ENCODE results near the gene EXOC4. TPM values are rescaled to one million over a fixed set of nuclear protein-coding genes. Genes with fewer than 3 reads are reported as not detected.
"Not testable (repeated sequence)": the region's sequence is repeated elsewhere in the genome, so short reads cannot be mapped to it uniquely, and the experiment has no call there.

EXOC4 gene
- total RNA-seq, 1 experiment from 2014 or later = 66.2 TPM

- DNase-seq = no peak
- BruUV-seq (replicated peaks) = no TSS peak
- POLR2A ChIA-PET = no interaction called here
These were observed 386.0 kb downstream of the EXOC4 start for GRCh38 chr7:133638857-133639256.

DNA sequence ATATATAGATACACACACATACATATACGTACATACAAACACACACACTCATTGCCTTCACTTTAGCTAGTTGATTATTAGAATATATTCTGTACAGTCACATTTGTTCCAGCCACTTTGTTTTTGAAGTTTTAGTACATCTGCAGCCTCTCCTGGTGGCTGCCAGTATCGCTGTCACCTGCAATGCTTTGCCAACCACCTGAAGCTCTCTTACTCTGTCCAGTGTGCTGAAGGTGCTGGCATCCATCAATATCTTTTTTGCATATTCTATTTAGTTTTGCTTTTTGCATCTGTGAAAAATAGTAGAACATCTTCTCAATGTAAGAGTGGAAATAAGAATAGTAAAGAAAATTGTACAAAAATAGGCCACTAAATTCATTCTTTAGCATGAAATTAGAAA, 388.6 kb downstream of the EXOC4 start:
- Histone ChIP-seq H3K27me3 (replicated peaks; ENCODE audit: control insufficient read depth, insufficient read depth, low read length) (no peaks in the 10 kb centered on the region), H3K36me3 (ENCODE audit: control insufficient read depth, insufficient read depth, low read length) (no peaks in the 10 kb centered on the region), H3K4me1 (peaks cover 7% of the 10 kb centered on the region; the same call in 1 of the 2 replicates), H3K9me3 (no peaks in the 10 kb centered on the region), H3K4me3 (ENCODE audit: low read depth, low read length) (no peak overlapping the region)
- ChIA-PET CTCF (no interaction called here), POLR2A (no interaction called here)
- no TSS peak for BruUV-seq (replicated peaks)
- H3K27ac Mint-ChIP-seq (ENCODE audit: unreplicated experiment) = no peak overlapping the region
- no peaks in the 10 kb centered on the region for H3K9me3 Mint-ChIP-seq (ENCODE audit: unreplicated experiment)
- H3K4me3 Mint-ChIP-seq (ENCODE audit: unreplicated experiment) = no peak overlapping the region
- peak in 1 of 2 experiments; percentile 10 for TF ChIP-seq CTCF (IDR thresholded peaks at IDR 0.05; ENCODE audit: insufficient read depth in 1 of 2, low read depth in 1 of 2, low read length in 1 of 2, severe bottlenecking in 1 of 2, unreplicated experiment in 1 of 2)
- intact Hi-C loops (cut with micrococcal nuclease; ENCODE audit: unreplicated experiment) = no loop called here
- peaks cover 12% of the 10 kb centered on the region for H3K4me1 Mint-ChIP-seq (ENCODE audit: low read depth, unreplicated experiment)
- H3K27me3 Mint-ChIP-seq (ENCODE audit: insufficient read depth, unreplicated experiment) = no peaks in the 10 kb centered on the region
- no peak for DNase-seq
- H3K36me3 Mint-ChIP-seq (ENCODE audit: insufficient read depth, unreplicated experiment) = no peaks in the 10 kb centered on the region

More at GRCh38 chr7:133638857-133639256, 386.0 kb downstream of the EXOC4 start:
- Mint-ChIP-seq H3K4me3 (ENCODE audit: unreplicated experiment) (no peak overlapping the region), H3K36me3 (ENCODE audit: insufficient read depth, unreplicated experiment) (no peaks in the 10 kb centered on the region), H3K9me3 (ENCODE audit: unreplicated experiment) (no peaks in the 10 kb centered on the region), H3K4me1 (ENCODE audit: low read depth, unreplicated experiment) (no peaks in the 10 kb centered on the region), H3K27ac (ENCODE audit: unreplicated experiment) (no peak overlapping the region), H3K27me3 (ENCODE audit: insufficient read depth, unreplicated experiment) (no peaks in the 10 kb centered on the region)
- no peaks in the 10 kb centered on the region for H3K36me3 ChIP-seq (ENCODE audit: control insufficient read depth, insufficient read depth, low read length)
- no peak overlapping the region for H3K4me3 ChIP-seq (ENCODE audit: low read depth, low read length)
- TF ChIP-seq CTCF (IDR thresholded peaks at IDR 0.05; ENCODE audit: insufficient read depth in 1 of 2, low read depth in 1 of 2, low read length in 1 of 2, severe bottlenecking in 1 of 2, unreplicated experiment in 1 of 2) = no peak
- CTCF ChIA-PET = no interaction called here
- H3K4me1 ChIP-seq = no peaks in the 10 kb centered on the region
- no peaks in the 10 kb centered on the region for H3K27me3 ChIP-seq (replicated peaks; ENCODE audit: control insufficient read depth, insufficient read depth, low read length)
- intact Hi-C loops (cut with micrococcal nuclease; ENCODE audit: unreplicated experiment) = no loop called here
- H3K9me3 ChIP-seq = no peaks in the 10 kb centered on the region

- DNase-seq = no peak
- intact Hi-C loops (cut with micrococcal nuclease; ENCODE audit: unreplicated experiment) = no loop called here
- Mint-ChIP-seq H3K27ac (ENCODE audit: unreplicated experiment) (no peak overlapping the region), H3K4me3 (ENCODE audit: unreplicated experiment) (no peak overlapping the region), H3K4me1 (ENCODE audit: low read depth, unreplicated experiment) (peaks cover 12% of the 10 kb centered on the region), H3K9me3 (ENCODE audit: unreplicated experiment) (no peaks in the 10 kb centered on the region), H3K27me3 (ENCODE audit: insufficient read depth, unreplicated experiment) (no peaks in the 10 kb centered on the region), H3K36me3 (ENCODE audit: insufficient read depth, unreplicated experiment) (no peaks in the 10 kb centered on the region)
- Histone ChIP-seq H3K9me3 (no peaks in the 10 kb centered on the region), H3K36me3 (ENCODE audit: control insufficient read depth, insufficient read depth, low read length) (no peaks in the 10 kb centered on the region), H3K27me3 (replicated peaks; ENCODE audit: control insufficient read depth, insufficient read depth, low read length) (no peaks in the 10 kb centered on the region), H3K4me3 (ENCODE audit: low read depth, low read length) (no peak overlapping the region), H3K4me1 (peaks cover 7% of the 10 kb centered on the region; the same call in 1 of the 2 replicates)
- BruUV-seq (replicated peaks) = no TSS peak
- POLR2A ChIA-PET = no interaction called here
- TF ChIP-seq CTCF (IDR thresholded peaks at IDR 0.05; ENCODE audit: insufficient read depth in 1 of 2, low read depth in 1 of 2, low read length in 1 of 2, severe bottlenecking in 1 of 2, unreplicated experiment in 1 of 2) = no peak
- CTCF ChIA-PET = no interaction called here
These were observed 390.0 kb downstream of the EXOC4 start for GRCh38 chr7:133642907-133643306.

DNA sequence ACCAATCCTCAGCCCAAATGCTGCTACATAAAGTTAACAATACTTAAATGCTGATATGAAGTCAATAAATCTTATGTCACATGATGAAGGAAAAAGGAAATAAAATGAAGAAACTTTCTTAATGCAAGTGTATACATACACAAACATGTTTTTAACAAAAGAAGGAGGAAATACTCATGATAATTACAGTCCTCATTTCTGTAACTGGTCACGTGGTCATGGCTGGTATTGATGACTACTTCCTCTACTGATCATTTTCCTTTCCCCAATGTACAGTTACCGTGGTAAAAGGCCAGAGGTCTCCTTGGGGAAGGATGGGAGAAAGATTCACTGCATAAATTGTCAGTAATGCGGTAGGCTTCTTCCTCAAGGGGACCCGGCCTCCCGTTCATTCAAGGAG, 390.8 kb downstream of the EXOC4 start:
- H3K27ac Mint-ChIP-seq (ENCODE audit: unreplicated experiment); BruUV-seq (replicated peaks); CTCF ChIA-PET; DNase-seq; H3K4me3 Mint-ChIP-seq (ENCODE audit: unreplicated experiment); intact Hi-C loops (cut with micrococcal nuclease; ENCODE audit: unreplicated experiment); H3K9me3 Mint-ChIP-seq (ENCODE audit: unreplicated experiment); H3K27me3 ChIP-seq (replicated peaks; ENCODE audit: control insufficient read depth, insufficient read depth, low read length); H3K9me3 ChIP-seq; H3K36me3 ChIP-seq (ENCODE audit: control insufficient read depth, insufficient read depth, low read length); H3K4me3 ChIP-seq (ENCODE audit: low read depth, low read length); POLR2A ChIA-PET; H3K36me3 Mint-ChIP-seq (ENCODE audit: insufficient read depth, unreplicated experiment); H3K27me3 Mint-ChIP-seq (ENCODE audit: insufficient read depth, unreplicated experiment); H3K4me1 ChIP-seq: not testable (repeated sequence)
- peaks cover 12% of the 10 kb centered on the region for H3K4me1 Mint-ChIP-seq (ENCODE audit: low read depth, unreplicated experiment)
